NCI-H460 (cell line): ENCODE data around the gene MPP1. TPM values are rescaled to one million over a fixed set of nuclear protein-coding genes. Genes with fewer than 3 reads are reported as not detected.
A peak's percentile ranks its signal among the peaks of the same experiment; 100 is the strongest.
"Not testable (repeated sequence)": the region's sequence is repeated elsewhere in the genome, so short reads cannot be mapped to it uniquely, and the experiment has no call there.

Experiments used
- DNase-seq: peaks from one replicate; pipeline ENCODE4 v3.0.0-alpha.2; 2016; ENCODE audit warnings: low read depth; ENCODE audit errors: extremely low read depth
- polyA plus RNA-seq: library from polyadenylated mRNA; depleted of rRNA; stranded (reverse); fragments of >200 nt; gene quantifications from 2 replicates; pipeline ENCODE4 v1.2.3, GENCODE V29; 2014; cell fraction: nucleus; rRNA removed
- total RNA-seq: library from RNA; depleted of rRNA; stranded (reverse); fragments of >200 nt; shearing (Covaris generic); gene quantifications from 2 replicates; pipeline ENCODE4 v1.2.3, GENCODE V29; 2014; rRNA removed

MPP1 gene
- 15.1 and 17.4 TPM in 2 replicates for total RNA-seq
- 18.3 and 21.5 TPM in 2 replicates for polyA plus RNA-seq

DNA sequence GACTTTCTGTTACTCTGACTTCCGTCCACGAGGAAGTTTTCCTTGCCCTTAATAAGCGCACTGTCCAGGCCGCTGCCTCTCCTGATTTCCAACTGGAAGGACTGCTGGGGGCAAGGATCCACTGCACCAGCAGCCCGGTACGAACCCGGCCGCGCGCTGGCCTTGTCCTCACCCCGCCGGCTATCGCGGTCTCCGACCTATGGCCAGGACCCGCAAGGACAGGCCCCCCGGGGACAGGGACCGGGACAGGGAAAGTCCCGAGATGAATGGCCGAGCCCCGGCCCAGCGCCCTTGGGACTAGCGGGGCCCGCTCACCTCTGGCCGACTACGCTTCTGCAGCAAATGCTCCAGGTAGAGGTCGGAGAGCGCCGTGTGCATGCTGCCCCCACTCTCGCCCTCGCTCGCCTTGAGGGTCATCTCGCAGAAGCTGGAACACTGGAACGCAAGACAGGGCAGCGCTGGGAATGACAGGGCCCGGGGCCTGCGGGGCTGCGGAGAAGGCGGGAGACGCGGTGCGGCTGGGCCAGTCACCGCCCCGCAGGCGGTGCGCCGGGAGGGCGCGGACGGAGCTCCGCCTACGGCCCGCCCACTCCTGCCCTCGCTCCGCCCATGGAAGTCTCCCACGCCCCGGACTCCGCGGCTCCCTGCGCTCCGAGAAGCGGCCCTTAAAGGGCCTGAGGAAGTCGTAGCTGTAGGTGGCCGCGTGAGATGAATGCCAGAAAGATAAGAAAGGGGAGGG is at the start of gene MPP1:
TSS of gene MPP1 (minus strand) at position 529 of the 739 bp plus-strand sequence. CDS start at position 417, 112 bp downstream.
- peak; percentile 65 for DNase-seq

DNA sequence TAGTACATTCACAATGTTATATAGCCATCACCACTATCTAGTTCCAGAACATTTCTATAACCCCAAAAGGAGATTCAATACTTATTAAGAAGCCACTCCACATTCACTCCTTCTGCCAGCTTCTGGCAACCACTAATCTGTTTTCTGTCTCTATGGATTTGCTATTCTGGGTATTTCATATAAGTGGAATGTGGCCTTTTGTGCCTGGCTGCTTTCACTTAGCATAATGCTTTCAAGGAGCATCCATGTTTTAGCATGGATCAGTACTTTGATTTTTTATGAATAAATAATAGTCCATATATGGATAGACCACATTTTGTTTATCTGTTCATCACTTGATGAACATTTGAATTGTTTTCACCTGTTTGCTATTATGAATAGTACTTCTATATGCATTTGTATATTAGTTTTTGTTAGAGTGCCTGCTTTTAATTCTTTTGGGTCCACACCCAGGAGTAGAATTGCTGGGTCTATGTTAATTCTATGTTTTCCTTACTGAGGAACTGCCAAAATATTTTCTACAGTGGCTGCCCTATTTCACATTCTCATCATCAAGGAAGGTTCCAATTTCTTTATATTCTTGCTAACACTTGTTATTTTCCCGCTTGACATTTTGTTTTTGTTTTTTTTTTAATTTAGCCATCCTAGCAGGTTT is 45.8 kb upstream of the MPP1 start:
- DNase-seq = no peak

DNA sequence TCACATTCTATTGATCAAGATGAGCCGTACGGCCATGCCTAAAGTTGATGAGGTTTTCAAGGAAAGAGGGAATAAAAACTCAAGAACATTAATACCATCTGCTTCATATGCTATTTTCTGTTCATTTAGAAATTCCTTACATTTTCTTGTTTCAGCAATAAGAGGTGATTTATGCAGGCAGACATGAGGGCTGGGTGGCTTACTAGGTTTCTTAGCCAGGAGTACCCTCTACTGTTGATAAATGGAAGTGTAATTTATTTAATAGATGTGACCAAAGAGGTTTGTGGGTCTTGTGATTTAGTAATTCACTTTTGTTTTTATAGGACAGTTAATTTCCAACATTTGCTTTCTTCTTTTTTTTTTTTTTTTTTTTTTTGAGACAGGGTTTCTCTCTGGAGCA is 35.6 kb upstream of the MPP1 start:
- DNase-seq = peak; percentile 46

DNA sequence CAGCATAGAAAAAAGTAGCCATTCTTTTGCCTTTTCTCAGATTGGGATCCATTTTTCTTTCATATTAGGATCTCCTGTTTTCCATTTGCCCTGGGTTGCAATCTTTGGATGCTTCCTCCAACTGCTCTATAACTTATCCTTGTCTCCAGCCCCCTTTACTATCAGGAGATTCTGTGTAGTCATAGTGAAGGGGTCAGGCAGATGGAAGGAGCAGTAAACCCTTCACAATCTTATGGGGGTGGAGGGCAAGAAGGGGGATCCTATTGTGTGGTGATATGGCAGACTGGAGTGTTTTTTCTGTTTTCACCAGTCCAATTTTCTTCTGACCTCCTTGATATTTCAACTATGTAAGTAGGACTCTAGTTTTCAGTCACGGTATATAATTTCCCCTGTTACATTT is 30.9 kb upstream of the MPP1 start:
- DNase-seq = no peak

DNA sequence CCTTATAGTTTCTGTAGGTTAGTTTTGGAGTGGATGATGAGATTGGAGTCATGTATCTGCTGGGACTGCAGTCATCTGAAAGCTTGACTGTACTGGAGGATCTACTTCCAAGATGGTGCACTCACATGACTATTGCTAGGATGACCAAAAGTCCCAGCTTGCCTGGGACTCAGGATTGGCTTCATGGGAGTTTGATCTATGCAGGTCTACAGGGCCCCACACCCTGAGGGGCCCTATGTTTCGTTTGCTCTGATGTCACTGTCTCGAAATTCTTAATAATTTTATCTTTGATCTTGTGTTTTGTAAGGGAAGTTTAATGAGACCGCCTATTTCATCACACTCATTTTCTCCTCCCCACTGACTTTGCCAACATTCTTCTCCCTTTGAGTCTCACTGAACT is 29.3 kb upstream of the MPP1 start, which contains the start of gene SMIM9:
TSS of gene SMIM9 (minus strand) at position 101 of the 400 bp plus-strand sequence. CDS start 3,806 bp downstream, outside the sequence.
- no peak for DNase-seq

DNA sequence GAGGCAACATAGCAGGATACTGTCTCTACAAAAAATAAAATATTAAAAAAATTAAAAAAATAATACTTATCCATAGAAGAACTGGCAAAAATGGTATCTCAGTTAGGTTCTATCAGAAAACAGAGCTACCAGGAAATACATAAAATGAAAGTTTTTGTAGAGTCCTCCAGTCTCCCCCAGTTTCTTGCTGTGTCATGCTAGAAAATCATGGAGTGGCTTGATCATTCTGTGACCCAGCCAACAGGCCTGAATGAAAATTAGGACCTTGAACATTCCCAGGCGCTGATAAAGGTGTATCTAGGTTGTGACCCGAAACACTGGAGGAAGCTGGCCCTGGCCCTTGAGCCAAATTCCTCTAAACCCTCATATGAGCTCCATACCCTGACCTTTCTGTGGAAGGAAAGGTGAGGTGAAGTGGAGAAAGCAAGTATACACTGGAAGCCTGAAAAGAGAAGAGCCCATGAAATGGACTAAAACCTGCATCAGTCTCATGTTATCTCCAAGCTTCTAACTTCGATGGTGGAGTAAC is 28.5 kb upstream of the MPP1 start:
- no peak for DNase-seq

DNA sequence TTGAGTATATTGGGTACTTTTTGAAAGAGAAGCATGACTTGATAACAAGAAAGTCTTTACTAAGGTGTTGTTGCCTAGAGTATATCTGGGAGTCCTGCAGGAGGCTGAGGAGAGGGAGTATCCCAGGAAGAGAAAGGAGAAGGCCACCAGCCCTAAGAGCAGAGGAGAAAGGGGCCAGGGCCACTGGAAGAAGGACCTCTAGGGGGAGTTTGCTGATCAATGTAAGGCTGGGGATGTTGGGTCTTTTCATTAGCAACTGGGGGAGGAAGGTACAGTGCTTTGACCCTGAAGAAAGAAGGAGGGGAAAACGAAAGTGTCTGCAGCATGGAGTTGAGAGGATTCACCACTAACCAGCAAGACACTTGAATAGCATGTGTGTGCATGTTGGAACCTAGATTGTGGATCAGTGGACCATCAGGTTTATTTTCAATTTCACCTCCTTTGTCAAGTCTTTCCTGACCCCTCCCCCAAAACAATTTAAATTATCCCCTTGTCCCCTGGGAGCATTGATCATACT is 24.7 kb upstream of the MPP1 start:
- no peak for DNase-seq

DNA sequence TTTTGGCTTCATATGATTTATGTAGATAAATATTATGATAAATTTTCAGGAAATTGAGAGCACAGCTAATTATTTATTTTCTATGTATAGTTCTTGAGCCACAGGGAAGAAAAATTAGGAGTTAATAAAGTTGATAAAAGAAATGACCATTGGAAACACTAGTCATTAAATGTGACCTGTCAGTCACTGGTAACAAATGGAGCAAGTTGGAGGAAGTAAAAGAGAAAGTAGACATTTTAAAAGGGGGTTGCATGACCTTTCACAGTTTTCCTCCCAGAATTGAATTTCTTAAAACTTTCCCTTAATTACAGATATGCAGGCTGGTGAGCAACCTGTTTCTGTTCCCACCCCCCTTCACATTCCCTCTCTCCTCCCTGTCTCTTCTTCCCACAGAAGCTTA is 23.8 kb upstream of the MPP1 start:
- no peak for DNase-seq

DNA sequence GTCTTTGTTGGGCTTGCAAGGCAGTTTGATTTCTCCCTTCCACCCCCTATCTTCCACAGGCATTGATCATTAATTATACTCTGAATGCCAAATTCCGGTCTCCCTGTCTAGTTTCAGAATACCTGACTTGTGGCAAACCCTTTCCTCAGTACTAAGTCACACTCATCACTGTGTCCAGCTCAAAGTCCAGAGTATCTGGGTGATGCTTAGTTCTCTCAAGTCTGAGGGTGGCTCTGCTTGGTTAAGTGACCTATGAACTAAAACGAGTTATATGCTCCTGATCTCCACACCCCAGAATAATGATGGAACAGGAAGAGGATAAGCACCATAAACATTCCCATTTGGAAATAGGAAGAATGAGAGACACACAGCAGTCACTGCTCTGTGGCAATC is 22.7 kb upstream of the MPP1 start:
- DNase-seq = no peak

DNA sequence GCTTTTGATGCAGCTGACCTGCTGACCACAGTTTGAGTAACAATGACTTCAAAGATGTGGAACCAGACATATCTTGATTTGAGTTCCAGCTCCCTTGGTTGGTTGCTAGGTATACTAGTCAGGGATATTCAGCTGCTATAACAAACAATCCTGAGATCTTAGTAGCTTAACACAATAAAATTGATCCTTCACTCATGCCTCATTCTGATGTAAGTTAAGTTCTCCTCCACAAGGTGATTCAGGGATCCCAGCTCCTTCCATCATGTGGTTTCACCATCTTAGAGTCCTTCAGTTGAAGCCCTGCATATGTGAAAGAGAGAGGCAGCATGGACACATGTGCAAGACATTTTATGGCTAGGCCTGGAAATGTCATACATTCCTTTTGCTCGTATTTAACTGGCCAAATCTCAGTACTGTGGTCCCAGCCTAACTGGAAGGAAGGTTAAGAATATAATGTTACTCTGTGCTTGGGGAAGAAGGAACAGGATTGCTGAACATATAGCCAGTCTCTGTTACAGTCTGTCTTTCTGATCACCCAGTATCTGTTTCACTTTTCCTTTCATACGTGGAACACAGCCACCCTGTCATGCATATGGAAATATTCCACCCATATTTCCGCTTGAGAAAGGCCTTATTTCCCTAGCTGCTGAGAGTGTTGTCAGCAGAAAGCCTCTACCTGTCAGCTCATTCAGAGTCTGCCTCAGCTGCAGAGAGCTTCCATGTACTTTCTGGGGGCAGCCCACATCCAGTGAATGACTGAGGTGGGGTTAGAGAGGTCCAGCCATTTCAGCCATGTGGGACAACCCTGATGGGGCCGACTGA is 22.1 kb upstream of the MPP1 start:
- DNase-seq = no peak

DNA sequence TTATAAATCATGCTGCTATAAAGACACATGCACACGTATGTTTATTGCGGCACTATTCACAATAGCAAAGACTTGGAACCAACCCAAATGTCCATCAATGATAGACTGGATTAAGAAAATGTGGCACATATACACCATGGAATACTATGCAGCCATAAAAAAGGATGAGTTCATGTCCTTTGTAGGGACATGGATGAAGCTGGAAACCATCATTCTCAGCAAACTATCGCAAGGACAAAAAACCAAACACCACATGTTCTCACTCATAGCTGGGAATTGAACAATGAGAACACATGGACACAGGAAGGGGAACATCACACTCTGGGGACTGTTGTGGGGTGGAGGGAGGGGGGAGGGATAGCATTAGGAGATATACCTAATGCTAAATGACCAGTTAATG is 20.3 kb upstream of the MPP1 start:
- DNase-seq = not testable (repeated sequence)

DNA sequence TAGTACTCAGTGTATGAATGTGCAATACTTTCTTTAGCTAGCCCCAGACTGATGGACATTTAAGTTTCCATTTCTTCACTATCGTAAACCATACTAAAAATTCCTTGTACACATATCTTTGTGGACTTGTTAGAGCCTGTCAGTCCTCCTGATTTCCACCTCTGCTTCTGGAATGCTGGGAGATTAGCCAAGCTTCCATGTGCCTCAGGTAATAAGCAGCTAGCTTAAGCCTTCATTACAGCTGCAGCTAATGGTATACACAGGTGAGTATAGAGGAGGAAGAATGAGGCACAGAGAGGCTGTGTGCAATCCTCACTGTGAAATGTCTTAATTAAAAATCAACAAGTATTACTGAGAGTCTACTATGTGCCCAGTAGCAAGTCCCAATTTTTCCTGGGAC is 19.4 kb upstream of the MPP1 start:
- no peak for DNase-seq

DNA sequence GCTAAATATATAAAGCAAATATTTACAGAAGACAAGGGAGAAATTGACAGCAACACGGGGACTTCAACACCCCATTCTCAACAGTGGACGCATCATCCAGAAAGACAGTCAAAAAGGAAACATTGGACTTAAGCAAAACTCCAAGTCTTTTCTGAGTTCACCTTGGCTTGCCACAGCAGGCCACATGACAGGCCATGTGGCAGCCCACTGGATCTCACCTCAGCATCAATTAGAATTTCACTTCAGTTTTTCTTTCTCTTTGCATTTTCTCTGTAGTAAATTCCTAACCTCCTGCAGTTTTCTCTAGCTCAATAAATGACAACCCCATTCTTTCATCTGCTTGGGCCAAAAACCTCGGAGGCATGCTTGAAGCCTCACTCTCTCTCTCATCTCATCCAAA is 16.7 kb upstream of the MPP1 start:
- DNase-seq = no peak

DNA sequence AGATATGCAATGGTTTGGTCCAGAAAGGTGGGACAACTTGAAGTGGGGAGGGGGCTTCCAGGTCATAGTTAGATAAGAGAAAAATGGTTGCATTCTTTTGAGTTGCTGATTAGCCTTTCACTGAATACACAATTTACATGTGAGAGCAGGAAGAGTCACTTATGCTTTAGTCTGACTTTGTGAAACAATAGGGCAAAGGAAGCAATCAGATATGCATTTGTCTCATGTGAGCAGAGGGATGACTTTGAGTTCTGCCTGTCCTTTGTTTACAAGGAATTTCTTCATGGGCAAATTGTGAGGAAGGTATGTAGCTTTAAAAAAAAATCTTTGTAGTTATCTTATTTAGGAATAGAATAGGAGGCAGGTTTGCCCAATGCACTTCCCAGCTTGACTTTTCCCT is 16.2 kb upstream of the MPP1 start:
- DNase-seq = no peak

DNA sequence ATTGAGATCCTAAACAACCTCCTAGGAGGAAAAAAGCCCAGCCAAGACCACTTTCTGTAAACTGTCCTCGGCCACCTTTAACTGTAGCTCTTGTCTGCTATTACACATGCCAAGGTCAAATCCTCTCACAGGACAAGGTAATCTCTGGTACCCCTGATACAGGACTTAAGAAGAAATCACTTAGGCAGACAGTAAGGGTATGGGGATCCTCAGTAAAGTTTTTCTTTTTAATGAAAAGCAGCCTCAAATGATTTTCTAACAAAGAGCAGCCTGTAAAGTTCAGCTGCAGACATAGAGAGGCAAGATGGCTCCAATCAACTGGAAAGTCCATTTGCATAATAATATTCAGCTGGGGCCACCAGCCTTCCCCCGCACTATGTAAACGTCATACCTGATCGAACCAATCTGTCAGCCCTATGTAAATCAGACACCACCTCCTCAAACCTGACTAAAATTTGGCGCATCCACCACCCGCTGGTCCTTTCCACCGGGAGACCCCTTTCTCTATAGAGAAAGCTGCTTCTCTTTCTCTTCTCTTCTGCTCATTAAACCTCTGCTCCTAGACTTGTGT is 14.6 kb upstream of the MPP1 start:
- no peak for DNase-seq

DNA sequence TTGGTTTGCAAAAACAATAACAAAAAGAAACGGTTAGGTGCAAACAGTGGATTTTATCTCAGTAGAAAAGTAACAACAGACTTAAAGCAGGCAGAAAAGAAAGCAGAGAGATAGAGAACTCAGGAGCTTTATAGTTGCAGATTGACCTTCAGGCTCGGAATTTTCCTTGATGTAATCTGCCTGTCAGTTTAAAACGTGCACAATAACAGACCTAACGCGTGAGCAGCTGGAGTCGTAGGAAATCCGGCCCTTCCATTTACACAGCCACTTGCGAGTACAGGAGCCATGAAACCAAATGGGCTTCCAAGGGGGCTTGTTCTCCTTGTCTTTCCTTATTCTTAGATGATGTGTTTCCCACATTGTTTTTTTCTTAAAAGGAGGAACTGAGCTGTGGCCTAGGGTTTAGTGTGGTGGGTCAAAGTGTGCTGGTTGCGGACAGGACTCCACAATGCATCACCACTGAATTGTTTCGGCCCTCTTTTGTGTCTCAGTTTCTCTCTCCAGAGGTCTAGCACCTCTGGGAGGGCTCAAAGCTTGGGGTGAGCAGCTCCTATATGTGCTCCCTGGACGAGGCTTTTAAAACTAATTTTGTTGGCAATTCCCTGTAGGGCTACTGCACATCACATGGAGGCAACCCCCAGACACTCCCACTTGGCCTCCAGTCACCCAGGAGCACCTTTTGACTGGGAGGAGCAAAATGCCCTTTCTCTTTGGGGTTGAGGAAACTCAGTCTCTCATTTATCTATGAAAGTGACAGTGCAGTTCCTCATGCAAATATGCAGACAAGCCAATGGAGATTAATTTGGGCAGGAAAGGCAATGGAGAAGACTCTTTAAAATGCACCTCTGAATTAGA is 13.9 kb upstream of the MPP1 start:
- DNase-seq = no peak

DNA sequence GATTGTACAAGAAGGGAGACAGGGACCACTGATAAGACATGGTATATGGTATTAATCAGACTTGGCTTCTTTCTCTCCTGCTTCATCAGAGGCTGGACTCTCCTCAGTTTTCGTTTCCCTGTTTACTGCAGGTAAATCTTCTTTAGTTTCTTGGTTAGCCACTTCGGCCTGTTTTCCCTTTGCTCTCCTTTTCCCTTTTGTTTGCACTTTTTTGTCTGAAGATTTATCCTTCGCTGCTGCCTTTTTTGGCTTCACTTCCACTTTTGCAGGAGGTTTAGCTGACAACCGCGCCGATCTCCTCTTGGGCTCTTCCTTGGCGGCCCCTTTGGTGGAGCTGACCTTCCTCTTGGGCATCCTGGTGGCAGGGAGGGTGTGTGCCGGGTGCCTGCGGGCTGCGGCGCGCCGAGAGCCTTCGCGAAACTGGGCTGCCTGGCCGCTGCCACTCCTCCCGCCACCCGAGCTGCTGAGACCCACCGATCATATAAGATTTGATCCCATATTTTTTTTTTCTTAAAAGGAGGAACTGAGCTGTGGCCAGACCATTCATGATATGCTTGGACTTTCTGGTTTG is 11.8 kb upstream of the MPP1 start:
- DNase-seq = not testable (repeated sequence)

DNA sequence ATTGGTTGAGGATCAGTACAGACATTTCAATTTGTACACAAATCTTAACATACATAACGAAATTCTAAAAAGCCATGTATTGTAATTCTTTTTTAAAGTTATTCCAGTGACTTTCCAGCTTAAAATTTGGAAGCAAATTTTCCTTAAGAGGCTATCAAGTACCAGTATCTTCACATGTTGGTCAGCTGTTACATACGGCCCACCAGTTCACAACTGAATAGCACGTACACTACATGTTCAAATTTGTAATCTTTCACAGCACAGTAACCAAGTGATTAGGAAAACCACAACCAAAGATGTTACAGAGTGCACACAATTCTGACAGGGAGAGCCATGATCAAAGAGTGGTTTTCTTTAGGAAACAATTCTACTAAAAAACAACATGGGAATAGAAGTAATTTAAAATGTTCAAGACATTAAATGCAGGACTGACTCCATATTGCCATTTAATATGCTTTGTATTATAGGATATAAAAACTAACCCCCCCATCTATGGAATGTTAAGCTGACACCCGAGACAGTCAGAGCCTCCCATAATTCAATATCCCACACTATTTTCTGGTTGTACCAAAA is 11.1 kb upstream of the MPP1 start:
- DNase-seq = not testable (repeated sequence)
